Subcutaneous adipose tissue (tissue), 4 donors: ENCODE measurements around the gene FAM222A. TPM values are rescaled to one million over a fixed set of nuclear protein-coding genes. Genes with fewer than 3 reads are reported as not detected.

Source experiments
- total RNA-seq, 4 donors: library from RNA; depleted of rRNA; stranded (reverse); fragments of >200 nt; gene quantifications; one replicate each; pipeline ENCODE4 v1.1.0, GENCODE V29; 2016
- TF ChIP-seq, protein P1 (sequence below): fragments of 450-650 bp; IDR thresholded peaks from one replicate; pipeline ENCODE4 v1.5.1; 2016; ENCODE audit warnings: low read depth, mild to moderate bottlenecking, control low read depth, antibody characterized with exemption, moderate library complexity

FAM222A gene
- total RNA-seq, 4 donors from 2014 or later = 0.49 to 0.75 TPM; not detected in 2

DNA sequence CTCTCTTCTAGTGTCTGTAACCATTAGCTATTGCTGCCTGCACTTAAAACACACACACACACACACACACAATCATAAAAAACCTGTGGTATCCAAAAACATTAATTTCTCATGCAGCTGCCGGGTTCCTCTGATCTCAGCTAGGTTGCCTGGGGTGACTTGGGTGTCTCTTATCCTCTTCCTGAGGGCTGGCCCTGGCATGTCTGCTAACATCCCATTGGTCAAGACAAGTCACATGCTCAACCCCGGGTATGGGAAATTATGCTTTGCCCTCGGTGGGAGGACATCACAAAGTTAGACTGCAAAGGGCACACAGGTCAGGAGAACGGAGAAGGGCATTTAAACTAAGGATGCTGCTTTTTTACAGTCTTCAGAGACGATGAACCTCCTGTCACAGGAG lies 63.9 kb downstream of the FAM222A start:
- TF ChIP-seq, protein P1, sequence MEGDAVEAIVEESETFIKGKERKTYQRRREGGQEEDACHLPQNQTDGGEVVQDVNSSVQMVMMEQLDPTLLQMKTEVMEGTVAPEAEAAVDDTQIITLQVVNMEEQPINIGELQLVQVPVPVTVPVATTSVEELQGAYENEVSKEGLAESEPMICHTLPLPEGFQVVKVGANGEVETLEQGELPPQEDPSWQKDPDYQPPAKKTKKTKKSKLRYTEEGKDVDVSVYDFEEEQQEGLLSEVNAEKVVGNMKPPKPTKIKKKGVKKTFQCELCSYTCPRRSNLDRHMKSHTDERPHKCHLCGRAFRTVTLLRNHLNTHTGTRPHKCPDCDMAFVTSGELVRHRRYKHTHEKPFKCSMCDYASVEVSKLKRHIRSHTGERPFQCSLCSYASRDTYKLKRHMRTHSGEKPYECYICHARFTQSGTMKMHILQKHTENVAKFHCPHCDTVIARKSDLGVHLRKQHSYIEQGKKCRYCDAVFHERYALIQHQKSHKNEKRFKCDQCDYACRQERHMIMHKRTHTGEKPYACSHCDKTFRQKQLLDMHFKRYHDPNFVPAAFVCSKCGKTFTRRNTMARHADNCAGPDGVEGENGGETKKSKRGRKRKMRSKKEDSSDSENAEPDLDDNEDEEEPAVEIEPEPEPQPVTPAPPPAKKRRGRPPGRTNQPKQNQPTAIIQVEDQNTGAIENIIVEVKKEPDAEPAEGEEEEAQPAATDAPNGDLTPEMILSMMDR = no peak

DNA sequence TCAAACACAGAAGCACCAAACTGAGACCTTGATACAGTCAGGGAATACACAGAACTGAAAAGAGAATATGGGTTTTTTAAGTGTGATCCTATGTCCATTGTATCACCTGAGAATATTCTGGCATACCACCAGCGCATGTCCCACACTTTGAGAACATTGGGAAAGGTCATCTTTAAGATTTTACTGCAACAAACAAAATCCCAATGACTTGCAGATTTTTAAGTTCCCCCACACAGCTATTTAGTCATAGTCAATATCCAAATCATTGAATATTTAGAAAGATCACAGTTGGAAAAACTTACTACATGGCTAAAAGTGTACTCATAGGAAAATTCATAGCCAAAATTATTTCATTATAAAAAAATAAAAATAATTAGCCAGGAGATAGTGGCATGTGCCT lies 65.1 kb downstream of the FAM222A start:
- TF ChIP-seq, protein P1 = no peak

DNA sequence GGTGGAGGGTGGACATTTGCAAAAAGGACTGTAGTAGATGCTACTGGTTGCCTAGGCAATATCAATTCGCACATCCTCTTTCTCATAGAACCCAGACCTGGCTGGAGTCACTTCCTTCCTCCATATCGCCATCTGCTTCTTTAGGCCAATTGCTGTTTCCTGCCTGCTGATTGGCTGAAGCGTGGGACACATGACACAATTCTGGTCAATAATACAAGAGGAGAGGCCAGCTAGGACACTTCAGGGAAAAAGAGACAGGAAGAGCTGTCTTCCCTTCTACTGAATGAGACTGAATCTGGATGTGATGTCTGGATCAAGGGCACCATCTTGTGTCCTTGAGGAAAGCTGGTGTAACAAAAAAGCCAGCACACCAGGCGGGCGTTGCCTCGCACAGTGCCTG lies 65.8 kb downstream of the FAM222A start:
- TF ChIP-seq, protein P1 = no peak

DNA sequence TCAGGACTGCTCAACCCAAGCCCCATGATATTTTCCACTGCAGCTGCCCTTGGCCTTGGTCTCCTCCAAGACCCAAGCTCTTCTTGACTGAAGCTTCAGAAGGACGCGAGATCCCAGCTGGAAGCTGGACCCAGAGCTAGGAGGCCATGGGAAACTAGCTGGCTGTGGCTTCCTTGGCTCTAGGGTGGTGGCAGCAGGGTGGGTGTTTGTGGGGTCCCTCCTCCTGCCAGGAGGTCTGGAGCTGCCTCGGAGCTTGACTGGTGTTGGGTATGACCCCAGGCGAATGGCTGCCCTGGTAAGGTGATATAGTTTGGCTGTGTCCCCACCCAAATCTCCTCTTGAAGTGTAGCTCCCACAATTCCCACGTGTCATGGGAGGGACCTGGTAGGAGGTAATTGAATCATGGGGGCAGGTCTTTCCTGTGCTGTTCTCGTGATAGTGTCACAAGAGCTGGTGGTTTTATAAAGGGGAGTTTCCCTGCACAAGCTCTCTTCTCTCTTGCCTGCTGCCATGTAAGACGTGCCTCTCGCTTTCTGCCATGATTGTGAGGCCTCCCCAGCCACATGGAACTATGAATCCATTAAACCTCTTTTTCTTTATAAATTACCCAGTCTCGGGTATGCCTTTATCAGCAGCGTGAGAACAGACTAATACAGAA lies 68.2 kb downstream of the FAM222A start:
- TF ChIP-seq, protein P1 = no peak

DNA sequence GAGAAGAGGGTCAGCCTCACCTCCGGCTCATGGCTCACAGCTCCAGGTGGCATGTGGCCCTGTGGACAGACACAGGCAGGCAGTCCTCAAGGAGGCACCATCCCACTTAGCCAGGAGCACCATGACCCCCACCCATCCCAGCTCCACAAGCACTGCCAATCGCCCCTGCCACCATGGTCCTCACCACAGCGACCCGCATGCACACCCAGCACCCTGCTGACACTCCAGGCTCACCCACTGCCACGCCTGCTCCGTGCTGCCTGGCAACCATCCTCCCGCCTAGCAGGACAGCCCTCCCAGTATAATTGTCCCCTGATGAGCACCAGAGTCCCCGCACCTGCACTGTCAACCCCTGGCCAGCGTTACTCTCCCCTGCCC lies 68.7 kb downstream of the FAM222A start:
- TF ChIP-seq, protein P1 = no peak

DNA sequence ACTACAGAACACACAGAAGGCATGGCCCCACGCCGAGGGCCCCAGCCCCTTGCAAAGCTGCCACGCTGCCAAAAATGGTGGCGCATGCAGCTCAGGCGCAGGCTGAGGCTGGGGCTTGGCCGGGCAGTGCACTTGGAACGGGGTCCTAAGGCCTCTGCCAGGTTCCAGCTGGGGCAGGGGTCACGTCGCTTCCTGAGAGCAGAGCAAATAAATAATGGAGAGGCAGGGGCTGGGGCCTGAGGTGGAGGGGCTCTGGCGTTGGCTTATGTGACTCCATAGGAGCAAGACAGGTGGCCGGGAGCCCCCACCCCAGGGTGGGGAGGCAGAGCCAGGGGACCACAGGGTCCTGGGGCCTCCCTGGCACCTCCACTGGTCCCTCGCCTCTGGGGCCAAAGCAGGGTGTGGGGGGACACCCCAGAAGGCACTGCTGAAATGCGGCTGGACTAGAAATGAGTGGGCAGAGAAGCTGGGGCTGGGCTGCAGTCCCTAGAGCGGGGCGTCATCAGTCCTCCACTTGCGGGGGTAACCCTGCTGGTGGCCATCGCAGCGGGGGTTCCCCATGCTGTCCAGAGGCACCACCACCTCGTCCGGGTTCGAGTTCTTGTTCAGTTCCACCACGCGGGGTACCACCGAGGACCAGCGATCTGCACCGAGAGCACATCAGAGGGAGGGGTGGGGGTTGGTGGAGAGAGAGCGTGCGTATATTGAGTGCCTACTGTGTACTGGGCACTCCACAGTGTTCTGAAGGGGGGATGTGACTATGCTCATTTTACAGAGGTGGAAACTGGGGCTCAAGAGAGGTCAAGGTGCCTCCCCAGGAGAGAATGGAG lies 69.7 kb downstream of the FAM222A start:
- TF ChIP-seq, protein P1 = no peak

DNA sequence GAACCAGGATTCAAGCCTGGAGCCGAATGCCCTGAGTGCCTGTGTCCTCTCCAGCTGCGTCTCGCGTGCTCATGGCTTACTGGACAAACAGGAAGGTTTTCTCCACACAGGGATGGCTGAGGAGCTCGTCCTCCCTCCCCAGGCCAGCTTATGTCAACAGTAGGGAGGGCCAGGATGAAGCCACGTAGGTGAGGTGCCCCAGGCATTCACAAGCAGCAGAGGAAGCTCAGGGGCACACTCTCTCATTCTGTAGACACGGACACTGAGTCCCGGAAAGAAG lies 70.3 kb downstream of the FAM222A start:
- TF ChIP-seq, protein P1 = no peak
